Calu3 (cell line): ENCODE data around the gene DST. TPM values are rescaled to one million over a fixed set of nuclear protein-coding genes. Genes with fewer than 3 reads are reported as not detected.
A peak's percentile ranks its signal among the peaks of the same experiment; 100 is the strongest.

Source experiments
- BruUV-seq: library from RNA; stranded (reverse); fragments of 400-500 nt; replicated peaks from 2 replicates; lab custom pipeline; 2021; lab: Mats Ljungman, UMichigan
- CTCF ChIA-PET: fragments of 300-600 bp; sonication (Branson Sonifier 250); formaldehyde crosslinking; loops from one replicate; lab custom pipeline; 2022; ENCODE audit warnings: antibody characterized with exemption; lab: Charles Lee
- DNase-seq: peaks from one replicate; pipeline ENCODE4 v3.0.0; 2022
- H3K27ac Mint-ChIP-seq: one replicate; pipeline ENCODE4 v1.8.0; 2022; ENCODE audit warnings: mixed read lengths; ENCODE audit not compliant: unreplicated experiment
- H3K27me3 Mint-ChIP-seq: one replicate; pipeline ENCODE4 v1.8.0; 2022; ENCODE audit warnings: mixed read lengths; ENCODE audit not compliant: unreplicated experiment
- H3K36me3 Mint-ChIP-seq: one replicate; pipeline ENCODE4 v1.8.0; 2022; ENCODE audit warnings: mild to moderate bottlenecking, moderate library complexity, mixed read lengths; ENCODE audit not compliant: insufficient read depth, unreplicated experiment
- H3K4me1 Mint-ChIP-seq: one replicate; pipeline ENCODE4 v1.8.0; 2022; ENCODE audit warnings: mild to moderate bottlenecking, low read depth, mixed read lengths; ENCODE audit not compliant: unreplicated experiment
- H3K4me3 Mint-ChIP-seq: one replicate; pipeline ENCODE4 v1.8.0; 2022; ENCODE audit warnings: mild to moderate bottlenecking, low read depth, moderate library complexity, mixed read lengths; ENCODE audit not compliant: unreplicated experiment
- H3K9me3 Mint-ChIP-seq: one replicate; pipeline ENCODE4 v1.8.0; 2022; ENCODE audit warnings: low read depth, mixed read lengths; ENCODE audit not compliant: unreplicated experiment
- intact Hi-C: fragments of 100-400 bp; cut with micrococcal nuclease; formaldehyde crosslinking; loops from one replicate; pipeline ENCODE4 v1.10.0; 2022; ENCODE audit not compliant: unreplicated experiment
- total RNA-seq: library from RNA; stranded (reverse); gene quantifications from 2 replicates; pipeline ENCODE4 v1.2.3, GENCODE V29; 2022
- TF ChIP-seq, protein P1 (sequence below): fragments of 200-600 bp; IDR thresholded peaks from one replicate; pipeline ENCODE4 v1.8.0; 2022; ENCODE audit warnings: antibody characterized with exemption; ENCODE audit not compliant: unreplicated experiment

DST gene
- total RNA-seq, 1 experiment from 2014 or later, result 212 TPM

DNA sequence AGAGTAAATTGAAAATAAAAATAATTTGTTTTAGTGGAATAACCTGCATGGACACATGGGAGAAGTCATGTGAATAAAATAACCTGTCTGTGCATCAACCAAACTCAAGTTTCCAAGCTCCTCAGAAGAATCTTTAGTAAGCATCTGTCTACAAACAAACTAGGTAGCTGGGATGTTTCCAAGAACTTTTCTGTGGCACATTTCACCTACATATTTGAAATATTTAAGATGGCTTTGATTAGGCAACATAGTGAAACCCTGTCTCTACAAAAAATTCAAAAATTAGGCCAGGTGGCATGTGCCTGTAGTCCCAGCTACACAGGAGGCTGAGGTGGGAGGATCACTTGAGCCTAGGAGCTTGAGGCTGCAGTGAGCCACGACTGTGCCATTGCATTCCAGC, 168.2 kb downstream of the DST start:
- H3K27ac Mint-ChIP-seq, result no peak overlapping the region
- BruUV-seq, result no TSS peak
- TF ChIP-seq, protein P1, sequence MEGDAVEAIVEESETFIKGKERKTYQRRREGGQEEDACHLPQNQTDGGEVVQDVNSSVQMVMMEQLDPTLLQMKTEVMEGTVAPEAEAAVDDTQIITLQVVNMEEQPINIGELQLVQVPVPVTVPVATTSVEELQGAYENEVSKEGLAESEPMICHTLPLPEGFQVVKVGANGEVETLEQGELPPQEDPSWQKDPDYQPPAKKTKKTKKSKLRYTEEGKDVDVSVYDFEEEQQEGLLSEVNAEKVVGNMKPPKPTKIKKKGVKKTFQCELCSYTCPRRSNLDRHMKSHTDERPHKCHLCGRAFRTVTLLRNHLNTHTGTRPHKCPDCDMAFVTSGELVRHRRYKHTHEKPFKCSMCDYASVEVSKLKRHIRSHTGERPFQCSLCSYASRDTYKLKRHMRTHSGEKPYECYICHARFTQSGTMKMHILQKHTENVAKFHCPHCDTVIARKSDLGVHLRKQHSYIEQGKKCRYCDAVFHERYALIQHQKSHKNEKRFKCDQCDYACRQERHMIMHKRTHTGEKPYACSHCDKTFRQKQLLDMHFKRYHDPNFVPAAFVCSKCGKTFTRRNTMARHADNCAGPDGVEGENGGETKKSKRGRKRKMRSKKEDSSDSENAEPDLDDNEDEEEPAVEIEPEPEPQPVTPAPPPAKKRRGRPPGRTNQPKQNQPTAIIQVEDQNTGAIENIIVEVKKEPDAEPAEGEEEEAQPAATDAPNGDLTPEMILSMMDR, result no peak
- intact Hi-C loops, result no loop called here
- H3K4me1 Mint-ChIP-seq, result peaks cover 37% of the 10 kb centered on the region
- peaks cover 36% of the 10 kb centered on the region for H3K36me3 Mint-ChIP-seq
- no peak overlapping the region for H3K4me3 Mint-ChIP-seq
- H3K9me3 Mint-ChIP-seq, result no peaks in the 10 kb centered on the region
- CTCF ChIA-PET, result interaction anchor here (0.7 kb wide), 1 partner anchor 129 kb away, joined by 4 read pairs; no protein-coding TSS in a partner anchor
- no peak for DNase-seq
- no peaks in the 10 kb centered on the region for H3K27me3 Mint-ChIP-seq

- BruUV-seq, result no TSS peak
- no peaks in the 10 kb centered on the region for H3K9me3 Mint-ChIP-seq
- no peaks in the 10 kb centered on the region for H3K4me1 Mint-ChIP-seq
- TF ChIP-seq, protein P1, result no peak
- H3K27me3 Mint-ChIP-seq, result no peaks in the 10 kb centered on the region
- no peak overlapping the region for H3K4me3 Mint-ChIP-seq
- no peak for DNase-seq
- intact Hi-C loops, result no loop called here
- CTCF ChIA-PET, result no interaction called here
- no peak overlapping the region for H3K27ac Mint-ChIP-seq
- H3K36me3 Mint-ChIP-seq, result peaks cover 26% of the 10 kb centered on the region
Measured at GRCh38 chr6:56463443-56463842, 179.2 kb downstream of the DST start.

DNA sequence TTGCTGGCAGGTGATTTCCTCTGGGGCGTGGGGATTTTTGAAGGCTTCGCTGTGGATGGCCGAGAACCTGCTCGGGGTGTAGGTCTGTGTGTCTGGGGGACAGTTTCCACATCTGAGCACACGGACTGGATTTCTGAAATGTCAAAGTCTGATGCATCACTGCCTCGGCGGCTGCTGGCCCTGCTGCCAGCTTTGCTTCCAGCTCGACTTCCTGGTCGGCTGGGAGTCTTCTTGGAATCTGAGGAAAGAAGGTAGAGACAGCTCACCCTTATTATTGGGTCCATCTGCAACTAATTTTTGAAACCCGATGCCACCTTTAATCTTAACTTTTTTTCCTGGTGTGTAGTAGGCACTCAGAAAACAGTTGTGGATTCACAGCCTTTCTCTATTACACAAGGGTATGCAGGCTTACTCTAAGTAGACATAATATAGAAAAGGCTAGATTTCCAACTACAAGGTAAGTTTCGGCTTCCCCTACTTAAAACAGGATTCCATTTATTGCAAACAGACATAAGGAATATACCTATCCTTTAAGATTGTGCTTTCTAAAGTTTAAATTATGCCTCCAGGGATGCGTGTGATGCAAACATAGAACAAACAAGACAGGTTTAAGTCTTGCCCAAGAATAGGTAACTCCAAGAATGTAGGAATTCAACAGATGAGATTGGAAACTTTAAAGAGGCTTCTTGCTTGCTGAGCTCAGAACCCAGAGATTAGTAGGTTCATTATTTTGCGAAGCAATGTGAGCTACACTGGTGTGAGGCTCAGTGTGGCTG, 183.5 kb downstream of the DST start:
- no peak overlapping the region for H3K4me3 Mint-ChIP-seq
- intact Hi-C loops, result no loop called here
- no TSS peak for BruUV-seq
- H3K27ac Mint-ChIP-seq, result no peak overlapping the region
- CTCF ChIA-PET, result no interaction called here
- H3K9me3 Mint-ChIP-seq, result no peaks in the 10 kb centered on the region
- peaks cover 20% of the 10 kb centered on the region for H3K36me3 Mint-ChIP-seq
- TF ChIP-seq, protein P1, result no peak
- H3K27me3 Mint-ChIP-seq, result no peaks in the 10 kb centered on the region
- H3K4me1 Mint-ChIP-seq, result no peaks in the 10 kb centered on the region
- DNase-seq, result no peak

DNA sequence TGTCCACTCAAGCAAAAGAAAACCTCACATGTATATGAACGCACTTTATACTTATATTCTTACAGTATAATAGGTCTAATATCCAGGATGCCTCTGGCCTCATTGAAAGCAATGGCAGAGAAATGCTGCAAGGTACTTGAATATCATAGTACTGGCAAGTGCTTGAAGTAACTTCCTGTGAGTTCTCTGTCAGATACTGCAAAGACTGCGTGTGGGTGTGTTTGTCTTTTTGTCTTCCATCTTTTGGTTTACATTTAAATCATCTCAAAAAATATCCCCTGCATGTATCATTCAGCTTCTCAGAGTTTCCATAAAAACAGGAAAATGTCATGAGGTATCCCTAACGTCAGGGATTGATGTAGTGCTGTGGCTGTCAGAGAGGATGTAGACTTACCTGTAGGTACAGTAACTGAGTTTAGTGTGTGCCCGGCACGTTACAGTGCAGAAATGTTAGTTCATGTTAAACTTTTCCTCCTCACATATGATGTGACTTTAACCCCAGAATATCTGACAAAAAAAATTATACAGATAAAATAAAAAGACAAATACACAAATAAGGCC, 184.3 kb downstream of the DST start:
- Mint-ChIP-seq H3K27ac (no peak overlapping the region), H3K4me3 (no peak overlapping the region), H3K36me3 (peaks cover 17% of the 10 kb centered on the region), H3K27me3 (no peaks in the 10 kb centered on the region), H3K4me1 (no peaks in the 10 kb centered on the region), H3K9me3 (no peaks in the 10 kb centered on the region)
- intact Hi-C loops, result no loop called here
- TF ChIP-seq, protein P1, result no peak
- BruUV-seq, result TSS peak; percentile 53
- CTCF ChIA-PET, result no interaction called here
- no peak for DNase-seq
